ENCODE data around the gene SLC32A1.

SLC32A1 gene

DNA sequence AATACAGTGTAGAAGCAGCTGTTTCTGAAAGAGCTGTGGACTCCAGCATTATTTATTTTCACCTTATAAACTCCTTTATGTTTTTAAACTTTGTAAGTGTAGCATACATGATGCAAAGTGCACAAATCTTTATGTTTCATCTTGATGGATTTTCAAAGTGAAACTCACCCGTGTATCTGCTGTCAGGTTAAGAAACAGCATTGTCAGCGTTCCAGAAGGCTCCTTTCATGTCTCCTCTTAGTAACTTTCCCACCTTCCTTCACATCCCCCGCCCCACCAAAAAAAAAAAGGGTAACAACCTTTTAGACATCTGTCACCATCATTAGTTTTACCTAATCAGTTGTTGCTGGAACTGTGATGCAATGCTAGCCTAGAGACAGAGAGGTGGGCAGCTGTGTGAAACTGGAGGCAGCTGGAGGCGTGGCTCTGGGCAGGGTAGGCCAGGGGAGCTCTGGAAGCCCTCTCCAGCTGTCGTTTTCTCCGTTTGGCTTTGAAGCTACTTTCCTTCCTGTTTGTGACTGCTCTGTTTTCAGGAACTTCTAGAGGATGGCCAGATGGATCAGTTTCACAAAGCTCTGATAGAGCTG, 31.1 kb downstream of the SLC32A1 start:
- no peak for DNase-seq

DNA sequence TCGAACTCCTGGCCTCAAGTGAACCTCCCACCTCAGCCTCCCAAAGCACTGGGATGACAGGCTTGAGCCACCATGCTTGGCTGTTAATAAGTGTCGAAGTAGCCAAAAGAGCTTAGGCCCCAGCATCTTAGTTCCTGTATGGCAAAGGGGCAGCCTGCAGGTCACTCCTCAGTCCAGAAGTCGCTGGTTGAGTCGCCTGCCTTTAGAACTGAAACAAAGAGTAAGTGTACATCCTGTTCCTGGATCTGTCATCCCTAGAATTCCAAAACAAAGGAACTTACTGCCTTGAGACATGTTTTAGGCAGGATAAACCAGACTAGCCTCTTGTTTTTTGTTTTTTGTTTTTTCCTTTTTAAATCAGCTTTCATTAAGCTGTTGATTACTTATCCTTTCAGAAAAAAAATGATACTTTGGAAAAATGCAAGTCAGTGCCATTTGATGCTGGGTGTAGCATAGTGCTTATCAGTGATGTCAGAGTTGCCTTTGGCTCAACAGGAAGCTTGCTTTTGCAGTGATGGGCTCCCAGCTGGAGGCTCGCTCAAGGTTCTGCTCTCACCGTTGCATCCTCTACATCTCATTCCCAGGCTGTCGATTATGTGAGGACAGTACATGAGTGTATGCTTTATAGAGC, 33.0 kb downstream of the SLC32A1 start:
- DNase-seq = no peak

DNA sequence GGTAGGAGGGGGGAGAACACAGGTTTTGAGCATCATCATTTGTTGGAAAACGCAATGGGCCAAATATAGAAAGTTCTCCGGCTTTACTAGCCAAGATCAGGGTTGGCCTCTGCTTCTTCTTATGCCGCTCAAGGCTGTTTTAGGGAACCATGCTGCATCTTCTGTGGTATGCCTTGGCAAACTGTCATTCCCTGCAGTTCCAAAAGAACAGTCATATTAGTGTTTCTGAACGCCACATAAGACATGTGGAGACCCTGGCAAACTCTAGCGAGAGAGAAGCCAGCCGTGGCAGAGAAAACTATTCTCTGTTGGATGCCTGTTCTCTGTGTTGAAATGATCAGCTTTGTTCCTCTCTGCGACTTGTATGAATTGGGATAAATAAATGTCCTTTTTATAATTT, 34.8 kb downstream of the SLC32A1 start:
- no peak for DNase-seq

- no peak for DNase-seq
Observed at GRCh38 chr20:38760978-38761377, 36.7 kb downstream of the SLC32A1 start.

GRCh38 chr20:38762174-38762573, 37.9 kb downstream of the SLC32A1 start:
- DNase-seq = no peak

GRCh38 chr20:38763616-38764015, 39.3 kb downstream of the SLC32A1 start:
- no peak for DNase-seq

DNA sequence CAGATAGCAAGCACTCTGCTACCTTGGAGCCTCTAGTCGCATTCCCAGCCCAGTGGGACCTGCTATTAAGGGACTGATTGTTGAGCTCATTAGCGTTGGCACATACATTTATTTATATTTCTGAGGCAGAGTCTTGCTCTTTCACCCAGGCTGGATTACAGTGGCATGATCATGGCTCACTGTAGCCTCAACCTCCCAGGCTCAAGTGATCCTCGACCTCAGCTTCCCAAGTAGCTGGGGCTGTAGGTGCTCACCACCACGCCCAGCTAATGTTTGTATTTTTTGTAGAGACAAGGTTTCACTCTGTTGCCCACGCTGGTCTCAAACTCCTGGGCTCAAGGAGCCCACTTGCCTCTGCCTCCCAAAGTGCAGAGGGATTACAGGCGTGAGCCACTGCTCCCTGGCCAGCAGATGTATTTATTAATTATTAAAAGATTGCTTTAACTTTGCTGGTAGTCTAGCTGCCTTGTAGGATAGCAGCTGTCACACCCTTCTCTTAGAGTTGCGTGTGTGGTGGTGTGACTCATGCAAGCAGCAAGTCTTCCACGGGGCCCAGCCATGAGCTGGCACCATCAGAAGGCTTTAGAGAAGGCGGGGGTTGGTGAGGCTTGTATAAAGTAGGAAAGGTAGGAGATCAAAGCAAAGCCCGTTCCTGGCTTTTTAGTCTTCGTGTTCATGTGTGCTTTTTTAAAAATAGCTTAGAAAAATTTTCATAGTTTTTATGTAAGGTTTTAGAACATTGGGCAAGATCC, 40.5 kb downstream of the SLC32A1 start:
- DNase-seq = no peak

DNA sequence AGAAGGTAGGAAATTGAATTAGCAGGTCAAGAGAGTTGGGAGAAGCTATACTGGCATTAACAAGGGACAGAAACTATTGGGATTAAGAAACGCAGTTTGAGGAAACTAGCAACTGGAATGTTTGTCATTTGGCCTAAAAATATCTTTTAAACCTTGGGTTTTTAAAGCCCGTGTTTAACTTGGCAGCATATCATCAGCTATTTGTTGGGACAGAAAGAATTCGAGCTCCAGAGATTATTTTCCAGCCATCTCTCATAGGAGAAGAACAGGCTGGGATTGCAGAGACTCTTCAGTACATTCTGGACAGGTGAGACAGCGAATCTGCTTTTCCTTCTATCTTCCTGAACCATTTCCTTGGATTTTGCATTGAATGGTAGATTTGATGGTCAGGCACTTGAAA, 41.8 kb downstream of the SLC32A1 start:
- no peak for DNase-seq

DNA sequence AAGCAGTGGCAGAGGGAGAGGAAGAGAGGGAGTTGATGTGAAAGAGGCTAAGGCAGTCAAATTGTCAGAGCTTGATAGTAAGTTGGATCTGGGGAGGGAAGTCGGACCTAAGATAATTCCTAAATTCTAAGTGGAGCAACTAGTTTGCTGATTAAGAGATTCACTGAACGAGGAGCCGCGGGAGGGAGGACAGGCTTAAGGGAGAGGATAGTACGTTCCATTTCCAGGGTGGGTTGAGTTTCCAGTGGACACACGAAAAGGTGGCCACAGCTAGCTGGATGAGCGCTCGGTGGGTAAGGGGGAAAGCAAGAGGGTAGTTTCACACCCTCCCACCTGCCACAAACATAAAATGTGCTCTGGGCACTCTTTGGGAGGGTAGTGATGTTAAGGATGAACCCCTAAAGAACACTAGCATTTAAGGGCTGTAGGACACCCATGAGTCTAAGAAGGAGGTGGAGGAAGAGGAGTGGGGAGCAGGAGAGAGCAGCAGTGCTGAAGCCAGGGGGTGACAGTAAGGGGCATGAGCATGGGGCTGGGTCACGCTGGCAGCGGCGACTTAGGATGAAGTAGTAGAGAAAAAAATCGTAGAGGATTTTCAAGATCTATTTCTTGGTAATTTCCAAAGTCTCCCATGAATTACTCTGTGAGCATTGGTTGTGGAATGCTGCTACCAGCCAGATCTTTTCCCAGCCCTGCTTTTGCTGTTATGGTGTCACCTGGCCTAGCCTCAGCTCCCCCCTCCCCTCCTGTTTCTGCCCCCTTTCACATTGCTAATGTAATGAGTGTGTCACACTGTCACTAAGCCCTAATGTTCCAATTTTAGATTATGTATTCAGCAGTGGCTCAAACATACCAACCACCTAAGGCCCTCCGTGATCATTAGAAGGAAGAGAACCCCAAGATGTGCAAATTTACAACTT, 45.4 kb downstream of the SLC32A1 start:
- no peak for DNase-seq

- no peak for DNase-seq
Observed at GRCh38 chr20:38770546-38770945, 46.3 kb downstream of the SLC32A1 start.

DNA sequence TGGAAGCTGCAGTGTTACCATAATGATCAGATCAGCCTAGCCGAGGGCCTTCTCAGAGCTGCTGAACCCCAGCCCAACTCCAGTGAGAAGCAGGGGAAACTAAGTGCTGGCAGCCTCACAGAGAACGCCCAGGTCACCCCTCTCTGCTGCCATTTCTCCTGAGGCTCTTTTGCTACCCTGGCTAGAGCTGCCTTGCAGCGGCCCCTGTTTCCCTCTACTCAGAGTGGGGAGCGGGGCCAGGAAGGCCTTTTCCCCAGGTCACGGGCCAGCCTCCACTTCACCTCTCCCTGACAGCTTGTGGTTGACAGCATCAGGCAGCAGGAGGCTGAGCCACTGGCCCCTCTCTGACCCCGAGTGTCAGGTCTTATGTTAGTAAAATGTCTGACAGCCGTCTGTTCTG, 46.7 kb downstream of the SLC32A1 start:
- DNase-seq = no peak

GRCh38 chr20:38771621-38772020, 47.3 kb downstream of the SLC32A1 start:
- DNase-seq = no peak

GRCh38 chr20:38774167-38774566, 49.9 kb downstream of the SLC32A1 start:
- no peak for DNase-seq

DNA sequence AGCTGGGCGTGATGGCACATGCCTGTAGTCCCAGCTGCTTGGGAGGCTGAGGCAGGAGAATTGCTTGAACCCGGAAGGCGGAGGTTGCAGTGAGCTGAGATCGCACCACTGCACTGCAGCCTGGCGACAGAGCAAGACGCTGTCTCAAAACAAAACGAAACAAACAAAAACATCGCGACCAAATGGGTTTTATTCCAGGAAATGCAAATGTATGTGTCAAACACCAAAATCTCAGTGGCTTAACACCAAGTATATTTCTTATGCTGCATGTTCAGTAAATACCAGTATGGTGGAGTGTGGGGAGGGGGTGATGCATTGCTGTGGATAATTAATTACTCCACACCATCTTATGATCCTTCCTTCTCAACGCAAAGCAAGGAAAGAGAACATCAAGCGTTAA, 52.1 kb downstream of the SLC32A1 start:
- DNase-seq = no peak

Data from activated effector memory CD4-positive, alpha-beta T cell treated with Interleukin-2 at 50 U/mL for 16 hours (primary cell).